ENCODE measurements around the gene CTNNA2.

The CTNNA2 gene

GRCh38 chr2:80365762-80366161, 852.9 kb downstream of the CTNNA2 start:
- Mint-ChIP-seq H3K27ac (no peak overlapping the region), H3K9me3 (peaks cover 8% of the 10 kb centered on the region), H3K27me3 (no peaks in the 10 kb centered on the region), H3K4me3 (no peak overlapping the region), H3K36me3 (ENCODE audit: low read depth) (no peaks in the 10 kb centered on the region), H3K4me1 (ENCODE audit: low read depth) (no peaks in the 10 kb centered on the region)
- no peak for DNase-seq

GRCh38 chr2:80370375-80371009, 857.6 kb downstream of the CTNNA2 start:
- Mint-ChIP-seq H3K4me3 (no peak overlapping the region), H3K27ac (no peak overlapping the region), H3K36me3 (ENCODE audit: low read depth) (no peaks in the 10 kb centered on the region), H3K27me3 (no peaks in the 10 kb centered on the region), H3K9me3 (peaks cover 5% of the 10 kb centered on the region), H3K4me1 (ENCODE audit: low read depth) (no peaks in the 10 kb centered on the region)
- no peak for DNase-seq

- DNase-seq = no peak
- Mint-ChIP-seq H3K4me3 (no peak overlapping the region), H3K36me3 (ENCODE audit: low read depth) (no peaks in the 10 kb centered on the region), H3K9me3 (peaks cover 8% of the 10 kb centered on the region), H3K27me3 (no peaks in the 10 kb centered on the region), H3K27ac (no peak overlapping the region), H3K4me1 (ENCODE audit: low read depth) (no peaks in the 10 kb centered on the region)
Measured at GRCh38 chr2:80374105-80374504, 861.3 kb downstream of the CTNNA2 start.

- no peaks in the 10 kb centered on the region for H3K27me3 Mint-ChIP-seq
- H3K27ac Mint-ChIP-seq = no peak overlapping the region
- no peak overlapping the region for H3K4me3 Mint-ChIP-seq
- no peaks in the 10 kb centered on the region for H3K36me3 Mint-ChIP-seq (ENCODE audit: low read depth)
- DNase-seq = no peak
- peaks cover 14% of the 10 kb centered on the region for H3K9me3 Mint-ChIP-seq
- no peaks in the 10 kb centered on the region for H3K4me1 Mint-ChIP-seq (ENCODE audit: low read depth)
Measured at GRCh38 chr2:80377071-80377470, 864.2 kb downstream of the CTNNA2 start.

- no peak for DNase-seq
- Mint-ChIP-seq H3K36me3 (ENCODE audit: low read depth) (no peaks in the 10 kb centered on the region), H3K27me3 (no peaks in the 10 kb centered on the region), H3K4me3 (no peak overlapping the region), H3K4me1 (ENCODE audit: low read depth) (no peaks in the 10 kb centered on the region), H3K9me3 (peaks cover 18% of the 10 kb centered on the region), H3K27ac (no peak overlapping the region)
Measured at GRCh38 chr2:80380736-80381135, 867.9 kb downstream of the CTNNA2 start.

- no peaks in the 10 kb centered on the region for H3K36me3 Mint-ChIP-seq (ENCODE audit: low read depth)
- H3K9me3 Mint-ChIP-seq = peaks cover 16% of the 10 kb centered on the region
- no peak overlapping the region for H3K27ac Mint-ChIP-seq
- H3K4me1 Mint-ChIP-seq (ENCODE audit: low read depth) = no peaks in the 10 kb centered on the region
- H3K4me3 Mint-ChIP-seq = no peak overlapping the region
- no peaks in the 10 kb centered on the region for H3K27me3 Mint-ChIP-seq
- DNase-seq = no peak
Measured at GRCh38 chr2:80381666-80382065, 868.8 kb downstream of the CTNNA2 start.

GRCh38 chr2:80392441-80392840, 879.6 kb downstream of the CTNNA2 start:
- H3K36me3 Mint-ChIP-seq (ENCODE audit: low read depth) = no peaks in the 10 kb centered on the region
- no peak overlapping the region for H3K4me3 Mint-ChIP-seq
- DNase-seq = no peak
- H3K9me3 Mint-ChIP-seq = peaks cover 5% of the 10 kb centered on the region
- H3K4me1 Mint-ChIP-seq (ENCODE audit: low read depth) = no peaks in the 10 kb centered on the region
- no peaks in the 10 kb centered on the region for H3K27me3 Mint-ChIP-seq
- no peak overlapping the region for H3K27ac Mint-ChIP-seq

GRCh38 chr2:80393991-80394390, 881.1 kb downstream of the CTNNA2 start:
- Mint-ChIP-seq H3K36me3 (ENCODE audit: low read depth) (no peaks in the 10 kb centered on the region), H3K4me3 (no peak overlapping the region), H3K4me1 (ENCODE audit: low read depth) (no peaks in the 10 kb centered on the region), H3K27ac (no peak overlapping the region), H3K9me3 (peaks cover 9% of the 10 kb centered on the region), H3K27me3 (no peaks in the 10 kb centered on the region)
- no peak for DNase-seq

GRCh38 chr2:80395251-80395650, 882.4 kb downstream of the CTNNA2 start:
- no peak overlapping the region for H3K4me3 Mint-ChIP-seq
- no peaks in the 10 kb centered on the region for H3K27me3 Mint-ChIP-seq
- H3K9me3 Mint-ChIP-seq = peaks cover 14% of the 10 kb centered on the region
- DNase-seq = no peak
- no peaks in the 10 kb centered on the region for H3K36me3 Mint-ChIP-seq (ENCODE audit: low read depth)
- no peak overlapping the region for H3K27ac Mint-ChIP-seq
- H3K4me1 Mint-ChIP-seq (ENCODE audit: low read depth) = no peaks in the 10 kb centered on the region

- no peak for DNase-seq
- no peak overlapping the region for H3K27ac Mint-ChIP-seq
- no peaks in the 10 kb centered on the region for H3K36me3 Mint-ChIP-seq (ENCODE audit: low read depth)
- no peaks in the 10 kb centered on the region for H3K27me3 Mint-ChIP-seq
- H3K9me3 Mint-ChIP-seq = peaks cover 19% of the 10 kb centered on the region
- no peak overlapping the region for H3K4me3 Mint-ChIP-seq
- H3K4me1 Mint-ChIP-seq (ENCODE audit: low read depth) = no peaks in the 10 kb centered on the region
Measured at GRCh38 chr2:80396276-80396675, 883.4 kb downstream of the CTNNA2 start.

GRCh38 chr2:80403081-80403480, 890.2 kb downstream of the CTNNA2 start:
- Mint-ChIP-seq H3K4me3 (no peak overlapping the region), H3K4me1 (ENCODE audit: low read depth) (no peaks in the 10 kb centered on the region), H3K9me3 (peaks cover 15% of the 10 kb centered on the region), H3K36me3 (ENCODE audit: low read depth) (no peaks in the 10 kb centered on the region), H3K27ac (no peak overlapping the region), H3K27me3 (no peaks in the 10 kb centered on the region)
- no peak for DNase-seq

GRCh38 chr2:80407377-80407776, 894.5 kb downstream of the CTNNA2 start:
- H3K27ac Mint-ChIP-seq = no peak overlapping the region
- peaks cover 4% of the 10 kb centered on the region for H3K9me3 Mint-ChIP-seq
- no peak overlapping the region for H3K4me3 Mint-ChIP-seq
- no peaks in the 10 kb centered on the region for H3K27me3 Mint-ChIP-seq
- no peaks in the 10 kb centered on the region for H3K36me3 Mint-ChIP-seq (ENCODE audit: low read depth)
- no peak for DNase-seq
- no peaks in the 10 kb centered on the region for H3K4me1 Mint-ChIP-seq (ENCODE audit: low read depth)

GRCh38 chr2:80410346-80410745, 897.5 kb downstream of the CTNNA2 start:
- Mint-ChIP-seq H3K27me3 (no peaks in the 10 kb centered on the region), H3K4me3 (no peak overlapping the region), H3K4me1 (ENCODE audit: low read depth) (no peaks in the 10 kb centered on the region), H3K9me3 (peaks cover 18% of the 10 kb centered on the region), H3K36me3 (ENCODE audit: low read depth) (no peaks in the 10 kb centered on the region), H3K27ac (no peak overlapping the region)
- no peak for DNase-seq

GRCh38 chr2:80413136-80413535, 900.3 kb downstream of the CTNNA2 start:
- H3K36me3 Mint-ChIP-seq (ENCODE audit: low read depth) = no peaks in the 10 kb centered on the region
- no peaks in the 10 kb centered on the region for H3K27me3 Mint-ChIP-seq
- DNase-seq = no peak
- H3K27ac Mint-ChIP-seq = no peak overlapping the region
- peaks cover 22% of the 10 kb centered on the region for H3K9me3 Mint-ChIP-seq
- H3K4me1 Mint-ChIP-seq (ENCODE audit: low read depth) = no peaks in the 10 kb centered on the region
- H3K4me3 Mint-ChIP-seq = no peak overlapping the region

- Mint-ChIP-seq H3K36me3 (ENCODE audit: low read depth) (no peaks in the 10 kb centered on the region), H3K4me3 (no peak overlapping the region), H3K27ac (no peak overlapping the region), H3K27me3 (no peaks in the 10 kb centered on the region), H3K4me1 (ENCODE audit: low read depth) (no peaks in the 10 kb centered on the region), H3K9me3 (peaks cover 21% of the 10 kb centered on the region)
- no peak for DNase-seq
Measured at GRCh38 chr2:80417737-80418136, 904.9 kb downstream of the CTNNA2 start.
